Stimulated activated CD4-positive, alpha-beta T cell treated with anti-CD3 and anti-CD28 coated beads, TNF-alpha, amount 100 ng/mL, for 24 hours (primary cell): Measurements from ENCODE around the gene ACTR5.
A peak's percentile ranks its signal among the peaks of the same experiment; 100 is the strongest.
"Not testable (repeated sequence)": the region's sequence is repeated elsewhere in the genome, so short reads cannot be mapped to it uniquely, and the experiment has no call there.

Source experiments
- DNase-seq, 3 experiments: peaks; one replicate each; pipeline ENCODE4 v3.0.0-alpha.2; 2020; ENCODE audit warnings: low read depth in 3 of 3

The ACTR5 gene

GRCh38 chr20:38804682-38805501 is 56.6 kb downstream of the ACTR5 start:
- DNase-seq, result peak in 2 of 3 experiments; percentile 37 to 68

- peak; percentile 57 to 83 (median 59) for DNase-seq
These were observed 57.3 kb downstream of the ACTR5 start, which contains the start of gene PPP1R16B for GRCh38 chr20:38805502-38805957. Gene PPP1R16B (plus strand): TSS chr20:38805697. CDS start chr20:38835926, 30,229 bp downstream.

GRCh38 chr20:38805958-38806854 is 57.9 kb downstream of the ACTR5 start:
- DNase-seq, result peak in 1 of 3 experiments; percentile 33

- DNase-seq, result peak in 1 of 3 experiments; percentile 36
These were observed 58.8 kb downstream of the ACTR5 start for GRCh38 chr20:38806855-38807655.

- no peak for DNase-seq
These were observed 61.7 kb downstream of the ACTR5 start for GRCh38 chr20:38809942-38810341.

GRCh38 chr20:38810926-38811630 is 62.8 kb downstream of the ACTR5 start:
- DNase-seq, result no peak

- DNase-seq, result no peak
These were observed 63.5 kb downstream of the ACTR5 start for GRCh38 chr20:38811769-38812168.

- DNase-seq, result no peak
These were observed 63.9 kb downstream of the ACTR5 start for GRCh38 chr20:38812182-38812581.

- no peak for DNase-seq
These were observed 64.7 kb downstream of the ACTR5 start for GRCh38 chr20:38812709-38813573.

GRCh38 chr20:38813574-38813962 is 65.3 kb downstream of the ACTR5 start:
- DNase-seq, result not testable (repeated sequence)

GRCh38 chr20:38815446-38815845 is 67.2 kb downstream of the ACTR5 start:
- no peak for DNase-seq

GRCh38 chr20:38818113-38819065 is 70.1 kb downstream of the ACTR5 start:
- DNase-seq, result no peak
